Liver (tissue), 9 donors: Measurements from ENCODE around the gene TXNIP. TPM values are rescaled to one million over a fixed set of nuclear protein-coding genes. Genes with fewer than 3 reads are reported as not detected.
A peak's percentile ranks its signal among the peaks of the same experiment; 100 is the strongest.

Source experiments
- DNase-seq: peaks from one replicate; pipeline ENCODE4 v3.0.0-alpha.2; 2017; ENCODE audit warnings: low spot score
- H3K27ac ChIP-seq, 2 donors: one replicate each; pipeline ENCODE4 v1.7.0; 2013; ENCODE audit warnings: inconsistent platforms in 2 of 2, low read length in 2 of 2, control low read depth in 1 of 2, low read depth in 1 of 2, mild to moderate bottlenecking in 1 of 2
- H3K27me3 ChIP-seq, 4 donors: one replicate each; pipeline versions ENCODE4 v1.6.1 to v1.7.0; 2013; ENCODE audit warnings: low read length in 3 of 4, inconsistent platforms in 1 of 4, mild to moderate bottlenecking in 1 of 4, moderate library complexity in 1 of 4; ENCODE audit not compliant: control insufficient read depth in 4 of 4, insufficient read depth in 4 of 4
- H3K36me3 ChIP-seq, 4 donors: one replicate each; pipeline versions ENCODE4 v1.6.1 to v1.7.0; 2013; ENCODE audit warnings: low read length in 3 of 4, mild to moderate bottlenecking in 3 of 4, low read depth in 1 of 4, moderate library complexity in 1 of 4; ENCODE audit not compliant: control insufficient read depth in 4 of 4, insufficient read depth in 3 of 4
- H3K4me1 ChIP-seq, 4 donors: one replicate each; pipeline versions ENCODE4 v1.6.1 to v1.7.0; 2013; ENCODE audit warnings: low read length in 3 of 4, mild to moderate bottlenecking in 3 of 4, moderate library complexity in 1 of 4; ENCODE audit not compliant: control insufficient read depth in 4 of 4, insufficient read depth in 4 of 4
- H3K4me3 ChIP-seq, 3 donors: one replicate each; pipeline versions ENCODE4 v1.6.1 to v1.7.0; 2013; ENCODE audit warnings: low read length in 3 of 3, control low read depth in 1 of 3, low read depth in 1 of 3, mild to moderate bottlenecking in 1 of 3
- H3K9ac ChIP-seq, 2 donors: one replicate each; pipeline ENCODE4 v1.7.0; 2013; ENCODE audit warnings: low read length in 2 of 2, mild to moderate bottlenecking in 2 of 2, moderate library complexity in 2 of 2, control low read depth in 1 of 2, low read depth in 1 of 2
- H3K9me3 ChIP-seq, 4 donors: one replicate each; pipeline versions ENCODE4 v1.6.1 to v1.7.0; 2013; ENCODE audit warnings: low read length in 3 of 4; ENCODE audit not compliant: control insufficient read depth in 4 of 4
- EGR1 ChIP-seq, 2 donors: IDR thresholded peaks; 2 replicates each; pipeline ENCODE4 v1.6.1; 2016 to 2018; ENCODE audit warnings: antibody characterized with exemption in 2 of 2, low read depth in 2 of 2
- FOXA2 ChIP-seq: IDR thresholded peaks from 2 replicates; pipeline ENCODE4 v1.6.1; 2016; ENCODE audit warnings: antibody characterized with exemption
- HNF4A ChIP-seq, 2 donors: conservative IDR thresholded peaks; 2 replicates each; pipeline ENCODE4 v1.6.1; 2016; ENCODE audit warnings: antibody characterized with exemption in 2 of 2, mild to moderate bottlenecking in 2 of 2
- HNF4G ChIP-seq: IDR thresholded peaks from 2 replicates; pipeline ENCODE4 v1.6.1; 2016; ENCODE audit warnings: antibody characterized with exemption
- JUND ChIP-seq, 2 donors: IDR thresholded peaks; 2 replicates each; pipeline ENCODE4 v1.6.1; 2016; ENCODE audit warnings: antibody characterized with exemption in 2 of 2
- NR2F2 ChIP-seq: IDR thresholded peaks from 2 replicates; pipeline ENCODE4 v1.6.1; 2016; ENCODE audit warnings: antibody characterized with exemption
- RAD21 ChIP-seq, 2 donors: IDR thresholded peaks; 2 replicates each; pipeline ENCODE4 v1.6.1; 2016; ENCODE audit warnings: antibody characterized with exemption in 2 of 2, mild to moderate bottlenecking in 2 of 2
- RXRA ChIP-seq, 2 donors: IDR thresholded peaks; 2 replicates each; pipeline ENCODE4 v1.6.1; 2017 to 2018; ENCODE audit warnings: antibody characterized with exemption in 2 of 2, mild to moderate bottlenecking in 1 of 2
- SP1 ChIP-seq: IDR thresholded peaks from 2 replicates; pipeline ENCODE4 v1.6.1; 2018; ENCODE audit warnings: antibody characterized with exemption, mild to moderate bottlenecking
- TAF1 ChIP-seq: conservative IDR thresholded peaks from 2 replicates; pipeline ENCODE4 v1.6.1; 2016; ENCODE audit warnings: antibody characterized with exemption, mild to moderate bottlenecking
- YY1 ChIP-seq: IDR thresholded peaks from 2 replicates; pipeline ENCODE4 v1.6.1; 2016; ENCODE audit warnings: antibody characterized with exemption, mild to moderate bottlenecking
- WGBS: extraction: QIAGEN DNeasy Blood & Tissue Kit; methylation state at CpG from one replicate; pipeline ENCODE4 v1.1.7; 2013; 5-methylcytosine and 5-hydroxymethylcytosine counted together
- polyA plus RNA-seq, 2 donors: library from polyadenylated mRNA; stranded (reverse) in 1 of 2; unstranded in 1 of 2; fragments of 200-250 nt in 1 of 2; fragments of >200 nt in 1 of 2; fragmentation: Nextera tagmentation in 1 of 2; extraction: Ambion mirVana in 1 of 2; gene quantifications; one replicate each; pipeline versions ENCODE4 v1.2.1 to v1.2.3, GENCODE V29; 2013 to 2015
- total RNA-seq, 2 donors: library from RNA; depleted of rRNA; stranded (reverse); fragments of >200 nt; gene quantifications; one replicate each; pipeline ENCODE4 v1.2.3, GENCODE V29; 2014
- TF ChIP-seq, protein P1 (sequence below): IDR thresholded peaks from 2 replicates; pipeline ENCODE4 v1.6.1; 2016; ENCODE audit warnings: antibody characterized with exemption, mild to moderate bottlenecking
- TF ChIP-seq, protein P2 (sequence below): IDR thresholded peaks from 2 replicates; pipeline ENCODE4 v1.6.1; 2016; ENCODE audit warnings: antibody characterized with exemption
- TF ChIP-seq, protein P3 (sequence below): IDR thresholded peaks from 2 replicates; pipeline ENCODE4 v1.6.1; 2016; ENCODE audit warnings: antibody characterized with exemption
- TF ChIP-seq, protein P4 (sequence below): fragments of 150-350 bp; IDR thresholded peaks from 2 replicates; pipeline ENCODE4 v1.5.1; 2017; ENCODE audit warnings: improper control_type of control experiment, low read depth, low read length; ENCODE audit not compliant: missing input control
- TF ChIP-seq, protein P5 (sequence below): IDR thresholded peaks from 2 replicates; pipeline ENCODE4 v1.6.1; 2016; ENCODE audit warnings: antibody characterized with exemption
- donor health status: healthy.
- donor health status: healthy.
- donor health status: healthy.
- donor health status: healthy.
- donor health status: healthy.

TXNIP gene
- total and polyA plus RNA-seq, 4 donors: 53.8 to 223 (median 92.0) TPM

DNA sequence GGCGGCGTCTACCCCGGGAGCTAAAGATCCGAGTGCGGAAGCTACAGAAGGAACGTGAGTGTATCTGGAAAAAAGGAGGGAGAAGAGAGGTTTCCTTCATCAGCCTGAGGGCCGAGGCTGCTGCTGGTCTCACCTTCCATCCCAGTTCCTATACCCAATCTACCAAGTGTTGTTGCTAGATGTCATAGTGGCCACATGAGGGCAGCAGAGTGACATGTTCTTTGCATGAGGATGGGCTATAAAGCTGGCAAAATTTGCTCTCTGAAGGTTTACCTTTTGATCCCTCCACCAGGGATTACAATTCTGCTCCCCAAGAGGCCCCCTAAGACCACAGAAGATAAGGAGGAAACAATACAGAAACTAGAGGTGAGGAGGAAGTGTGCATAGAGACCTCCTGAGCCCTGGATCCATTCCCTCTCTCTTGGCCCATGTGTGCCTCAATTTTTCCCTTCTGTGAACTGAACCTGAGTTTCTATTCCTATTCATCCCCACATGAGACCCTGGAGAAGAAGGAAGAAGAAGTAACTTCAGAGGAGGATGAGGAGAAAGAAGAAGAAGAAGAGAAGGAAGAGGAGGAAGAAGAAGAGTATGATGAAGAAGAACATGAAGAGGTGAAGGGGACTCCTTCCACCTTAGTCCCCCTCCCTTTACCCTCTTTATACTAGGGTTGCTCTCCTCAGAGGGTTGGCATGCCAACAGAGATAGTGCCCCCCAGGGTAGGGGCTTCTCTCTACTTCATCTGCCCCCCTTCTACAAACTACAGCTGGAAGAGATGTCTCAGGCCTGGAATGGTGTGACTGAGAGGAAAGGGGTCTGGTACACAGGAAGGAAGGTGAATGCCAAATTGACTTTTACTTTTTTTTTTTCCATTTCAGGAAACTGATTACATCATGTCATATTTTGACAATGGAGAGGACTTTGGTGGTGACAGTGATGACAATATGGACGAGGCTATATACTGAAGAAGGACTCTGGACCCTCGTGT is 18.6 kb downstream of the TXNIP start:
- TF ChIP-seq EGR1 (IDR thresholded peaks at IDR 0.05; ENCODE audit: low read depth in 2 of 2): no peak
- TF ChIP-seq, protein P1, sequence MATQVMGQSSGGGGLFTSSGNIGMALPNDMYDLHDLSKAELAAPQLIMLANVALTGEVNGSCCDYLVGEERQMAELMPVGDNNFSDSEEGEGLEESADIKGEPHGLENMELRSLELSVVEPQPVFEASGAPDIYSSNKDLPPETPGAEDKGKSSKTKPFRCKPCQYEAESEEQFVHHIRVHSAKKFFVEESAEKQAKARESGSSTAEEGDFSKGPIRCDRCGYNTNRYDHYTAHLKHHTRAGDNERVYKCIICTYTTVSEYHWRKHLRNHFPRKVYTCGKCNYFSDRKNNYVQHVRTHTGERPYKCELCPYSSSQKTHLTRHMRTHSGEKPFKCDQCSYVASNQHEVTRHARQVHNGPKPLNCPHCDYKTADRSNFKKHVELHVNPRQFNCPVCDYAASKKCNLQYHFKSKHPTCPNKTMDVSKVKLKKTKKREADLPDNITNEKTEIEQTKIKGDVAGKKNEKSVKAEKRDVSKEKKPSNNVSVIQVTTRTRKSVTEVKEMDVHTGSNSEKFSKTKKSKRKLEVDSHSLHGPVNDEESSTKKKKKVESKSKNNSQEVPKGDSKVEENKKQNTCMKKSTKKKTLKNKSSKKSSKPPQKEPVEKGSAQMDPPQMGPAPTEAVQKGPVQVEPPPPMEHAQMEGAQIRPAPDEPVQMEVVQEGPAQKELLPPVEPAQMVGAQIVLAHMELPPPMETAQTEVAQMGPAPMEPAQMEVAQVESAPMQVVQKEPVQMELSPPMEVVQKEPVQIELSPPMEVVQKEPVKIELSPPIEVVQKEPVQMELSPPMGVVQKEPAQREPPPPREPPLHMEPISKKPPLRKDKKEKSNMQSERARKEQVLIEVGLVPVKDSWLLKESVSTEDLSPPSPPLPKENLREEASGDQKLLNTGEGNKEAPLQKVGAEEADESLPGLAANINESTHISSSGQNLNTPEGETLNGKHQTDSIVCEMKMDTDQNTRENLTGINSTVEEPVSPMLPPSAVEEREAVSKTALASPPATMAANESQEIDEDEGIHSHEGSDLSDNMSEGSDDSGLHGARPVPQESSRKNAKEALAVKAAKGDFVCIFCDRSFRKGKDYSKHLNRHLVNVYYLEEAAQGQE: no peak
- no peak for TF ChIP-seq HNF4A (conservative IDR thresholded peaks at IDR 0.05)
- peak; percentile 30 for TF ChIP-seq SP1
- TF ChIP-seq, protein P2, sequence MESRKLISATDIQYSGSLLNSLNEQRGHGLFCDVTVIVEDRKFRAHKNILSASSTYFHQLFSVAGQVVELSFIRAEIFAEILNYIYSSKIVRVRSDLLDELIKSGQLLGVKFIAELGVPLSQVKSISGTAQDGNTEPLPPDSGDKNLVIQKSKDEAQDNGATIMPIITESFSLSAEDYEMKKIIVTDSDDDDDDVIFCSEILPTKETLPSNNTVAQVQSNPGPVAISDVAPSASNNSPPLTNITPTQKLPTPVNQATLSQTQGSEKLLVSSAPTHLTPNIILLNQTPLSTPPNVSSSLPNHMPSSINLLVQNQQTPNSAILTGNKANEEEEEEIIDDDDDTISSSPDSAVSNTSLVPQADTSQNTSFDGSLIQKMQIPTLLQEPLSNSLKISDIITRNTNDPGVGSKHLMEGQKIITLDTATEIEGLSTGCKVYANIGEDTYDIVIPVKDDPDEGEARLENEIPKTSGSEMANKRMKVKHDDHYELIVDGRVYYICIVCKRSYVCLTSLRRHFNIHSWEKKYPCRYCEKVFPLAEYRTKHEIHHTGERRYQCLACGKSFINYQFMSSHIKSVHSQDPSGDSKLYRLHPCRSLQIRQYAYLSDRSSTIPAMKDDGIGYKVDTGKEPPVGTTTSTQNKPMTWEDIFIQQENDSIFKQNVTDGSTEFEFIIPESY: no peak
- no peak for TF ChIP-seq FOXA2
- TF ChIP-seq, protein P3, sequence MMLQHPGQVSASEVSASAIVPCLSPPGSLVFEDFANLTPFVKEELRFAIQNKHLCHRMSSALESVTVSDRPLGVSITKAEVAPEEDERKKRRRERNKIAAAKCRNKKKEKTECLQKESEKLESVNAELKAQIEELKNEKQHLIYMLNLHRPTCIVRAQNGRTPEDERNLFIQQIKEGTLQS: no peak
- TF ChIP-seq RXRA (IDR thresholded peaks at IDR 0.05): peak in 1 of 2 donors; percentile 42
- TF ChIP-seq RAD21 (IDR thresholded peaks at IDR 0.05): peak; percentile 98 to 99
- TF ChIP-seq, protein P4, sequence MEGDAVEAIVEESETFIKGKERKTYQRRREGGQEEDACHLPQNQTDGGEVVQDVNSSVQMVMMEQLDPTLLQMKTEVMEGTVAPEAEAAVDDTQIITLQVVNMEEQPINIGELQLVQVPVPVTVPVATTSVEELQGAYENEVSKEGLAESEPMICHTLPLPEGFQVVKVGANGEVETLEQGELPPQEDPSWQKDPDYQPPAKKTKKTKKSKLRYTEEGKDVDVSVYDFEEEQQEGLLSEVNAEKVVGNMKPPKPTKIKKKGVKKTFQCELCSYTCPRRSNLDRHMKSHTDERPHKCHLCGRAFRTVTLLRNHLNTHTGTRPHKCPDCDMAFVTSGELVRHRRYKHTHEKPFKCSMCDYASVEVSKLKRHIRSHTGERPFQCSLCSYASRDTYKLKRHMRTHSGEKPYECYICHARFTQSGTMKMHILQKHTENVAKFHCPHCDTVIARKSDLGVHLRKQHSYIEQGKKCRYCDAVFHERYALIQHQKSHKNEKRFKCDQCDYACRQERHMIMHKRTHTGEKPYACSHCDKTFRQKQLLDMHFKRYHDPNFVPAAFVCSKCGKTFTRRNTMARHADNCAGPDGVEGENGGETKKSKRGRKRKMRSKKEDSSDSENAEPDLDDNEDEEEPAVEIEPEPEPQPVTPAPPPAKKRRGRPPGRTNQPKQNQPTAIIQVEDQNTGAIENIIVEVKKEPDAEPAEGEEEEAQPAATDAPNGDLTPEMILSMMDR: peak; percentile 92
- TF ChIP-seq TAF1: no peak
- TF ChIP-seq, protein P5, sequence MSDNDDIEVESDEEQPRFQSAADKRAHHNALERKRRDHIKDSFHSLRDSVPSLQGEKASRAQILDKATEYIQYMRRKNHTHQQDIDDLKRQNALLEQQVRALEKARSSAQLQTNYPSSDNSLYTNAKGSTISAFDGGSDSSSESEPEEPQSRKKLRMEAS: no peak
- TF ChIP-seq JUND (IDR thresholded peaks at IDR 0.05): no peak
- no peak for TF ChIP-seq YY1
- TF ChIP-seq HNF4G: no peak
- TF ChIP-seq NR2F2: peak; percentile 66
- peaks cover 19 to 49% (median 33%) of the 10 kb centered on the region in 4 donors for H3K4me1 ChIP-seq
- H3K9me3 ChIP-seq: no peaks in the 10 kb centered on the region
- WGBS: 29% methylated on average over 9 of the region's 9 CpGs
- DNase-seq: peak; percentile 72
- H3K9ac ChIP-seq: peak overlapping the region; percentile 51 to 56
- H3K4me3 ChIP-seq: no peak overlapping the region
- no peaks in the 10 kb centered on the region for H3K27me3 ChIP-seq
- H3K36me3 ChIP-seq: peaks cover 0 to 8% (median 0%) of the 10 kb centered on the region in 4 donors
- H3K27ac ChIP-seq: peak overlapping the region; percentile 87 to 93
